A549 (cell line): ENCODE data around the gene HTR3D. TPM values are rescaled to one million over a fixed set of nuclear protein-coding genes. Genes with fewer than 3 reads are reported as not detected.

Source experiments
- ATAC-seq, 2 experiments: fragments of 200-7000 bp in 1 of 2; fragments of >200 bp in 1 of 2; cut with Nextera tagmentation in 1 of 2; cut with Tn5 transposase in 1 of 2; 3 replicates each; pipeline versions ENCODE4 v1.8.0 to v1.9.1; 2018 to 2020; ENCODE audit warnings: mild to moderate bottlenecking in 1 of 2, moderate library complexity in 1 of 2
- CTCF ChIA-PET: fragments of 300-600 bp; sonication (Branson Sonifier 250); formaldehyde crosslinking; extraction: SDS; loops from one replicate; lab custom pipeline; 2021; ENCODE audit warnings: antibody characterized with exemption, inconsistent platforms; lab: Yijun Ruan, JAX
- POLR2A ChIA-PET: fragments of 350-600 bp; formaldehyde crosslinking; extraction: SDS; loops from one replicate; lab custom pipeline; 2021; ENCODE audit warnings: antibody characterized with exemption, inconsistent platforms; lab: Yijun Ruan, JAX
- DNase-seq, 2 experiments: peaks; one replicate each; pipeline versions ENCODE4 v3.0.0 to v3.0.0-alpha.2; 2011 to 2016; ENCODE audit warnings: low read depth in 1 of 2, low spot score in 1 of 2
- FAIRE-seq: peaks from 2 replicates; lab custom pipeline; 2011; peaks lifted over from hg19 to GRCh38; lab: Jason Lieb, UNC
- H3K27ac ChIP-seq, 2 experiments: fragments of >200 bp; sonication (Bioruptor Twin); formaldehyde crosslinking; 3 replicates each; pipeline ENCODE4 v1.5.1; 2016 to 2017
- H3K4me1 ChIP-seq: fragments of >200 bp; sonication (Bioruptor Twin); formaldehyde crosslinking; 3 replicates; pipeline ENCODE4 v1.6.1; 2016
- H3K4me2 ChIP-seq: fragments of >200 bp; sonication (Bioruptor Twin); formaldehyde crosslinking; 3 replicates; pipeline ENCODE4 v1.6.1; 2016
- H3K4me3 ChIP-seq: fragments of >200 bp; sonication (Bioruptor Twin); formaldehyde crosslinking; 3 replicates; pipeline ENCODE4 v1.5.1; 2016
- H3K9me3 ChIP-seq: fragments of >200 bp; sonication (Bioruptor Twin); formaldehyde crosslinking; 3 replicates; pipeline ENCODE4 v1.6.1; 2016
- CBX8 ChIP-seq: fragments of 200-600 bp; sonication (generic); IDR thresholded peaks from 2 replicates; pipeline ENCODE4 v1.6.1; 2016
- CEBPB ChIP-seq, 2 experiments: fragments of >200 bp in 1 of 2; sonication (Bioruptor Twin) in 1 of 2; formaldehyde crosslinking in 1 of 2; IDR thresholded peaks; 2 replicates each; pipeline ENCODE4 v1.6.1; 2012 to 2016
- CHD2 ChIP-seq: fragments of 150-350 bp; IDR thresholded peaks from 2 replicates; pipeline ENCODE4 v1.6.1; 2014; ENCODE audit warnings: low read length; ENCODE audit not compliant: partially characterized antibody
- CHD4 ChIP-seq: fragments of 200-600 bp; sonication (generic); IDR thresholded peaks from 2 replicates; pipeline ENCODE4 v1.6.1; 2016; ENCODE audit warnings: antibody characterized with exemption, mild to moderate bottlenecking, borderline replicate concordance
- EHF ChIP-seq: fragments of 250-450 bp; sonication (Bioruptor Pico); IDR thresholded peaks from 2 replicates; pipeline ENCODE4 v1.5.0; 2020; ENCODE audit warnings: mild to moderate bottlenecking
- ELK1 ChIP-seq: fragments of 150-350 bp; IDR thresholded peaks from 2 replicates; pipeline ENCODE4 v1.6.1; 2014; ENCODE audit warnings: low read depth, mild to moderate bottlenecking, low read length
- FOSB ChIP-seq: fragments of 250-450 bp; sonication (Bioruptor Pico); IDR thresholded peaks from 2 replicates; pipeline ENCODE4 v1.5.0; 2020; ENCODE audit warnings: mild to moderate bottlenecking, moderate library complexity
- FOSL2 ChIP-seq, 2 experiments: fragments of 450-650 bp in 1 of 2; fragments of >200 bp in 1 of 2; sonication (Bioruptor Twin) in 1 of 2; formaldehyde crosslinking; IDR thresholded peaks; 2 replicates each; pipeline versions ENCODE4 v1.5.0 to v1.6.1; 2016 to 2020; ENCODE audit warnings: mild to moderate bottlenecking in 1 of 2, moderate library complexity in 1 of 2
- GATA3 ChIP-seq: IDR thresholded peaks from 2 replicates; pipeline ENCODE4 v1.6.1; 2012; ENCODE audit warnings: borderline replicate concordance
- HEYL ChIP-seq: fragments of 250-450 bp; sonication (Bioruptor Pico); IDR thresholded peaks from 2 replicates; pipeline ENCODE4 v1.8.0; 2021; ENCODE audit warnings: mild to moderate bottlenecking, moderate library complexity
- KDM1A ChIP-seq: fragments of 200-600 bp; sonication (generic); IDR thresholded peaks from 2 replicates; pipeline ENCODE4 v1.6.1; 2016; ENCODE audit warnings: low read depth, mild to moderate bottlenecking
- MAX ChIP-seq: IDR thresholded peaks from 2 replicates; pipeline ENCODE4 v1.6.1; 2012
- POLR2A ChIP-seq: IDR thresholded peaks from 2 replicates; pipeline ENCODE4 v1.6.1; 2012; ENCODE audit warnings: mild to moderate bottlenecking, low read length
- RCOR1 ChIP-seq: fragments of 150-350 bp; IDR thresholded peaks from 2 replicates; pipeline ENCODE4 v1.6.1; 2014; ENCODE audit warnings: antibody characterized with exemption, low read length, low read depth
- RNF2 ChIP-seq: fragments of 200-600 bp; sonication (generic); IDR thresholded peaks from 2 replicates; pipeline ENCODE4 v1.6.1; 2016; ENCODE audit warnings: low read depth, mild to moderate bottlenecking, antibody characterized with exemption, moderate library complexity, borderline replicate concordance
- SMC3 ChIP-seq: fragments of >200 bp; sonication (Bioruptor Twin); formaldehyde crosslinking; IDR thresholded peaks from 3 replicates; pipeline ENCODE4 v1.6.1; 2018; ENCODE audit warnings: inconsistent platforms
- SREBF2 ChIP-seq: fragments of 450-650 bp; IDR thresholded peaks from 2 replicates; pipeline ENCODE4 v1.6.1; 2014; ENCODE audit warnings: mild to moderate bottlenecking, moderate library complexity
- TFCP2L1 ChIP-seq: fragments of 250-450 bp; sonication (Bioruptor Pico); IDR thresholded peaks from 2 replicates; pipeline ENCODE4 v1.5.0; 2021; ENCODE audit warnings: mild to moderate bottlenecking
- ZNF302 ChIP-seq: fragments of 250-450 bp; sonication (Bioruptor Pico); IDR thresholded peaks from 2 replicates; pipeline ENCODE4 v1.9.0; 2021; ENCODE audit warnings: inconsistent platforms, mild to moderate bottlenecking, moderate library complexity
- WGBS: methylation state at CpG from one replicate; pipeline ENCODE4 v1.1.6; 2017; ENCODE audit errors: missing lambda C conversion rate; 5-methylcytosine and 5-hydroxymethylcytosine counted together
- polyA plus RNA-seq, 4 experiments: library from polyadenylated mRNA; depleted of rRNA in 3 of 4; stranded (reverse); fragments of >200 nt; fragmentation: RNase III in 1 of 4; extraction: RNeasy Plus Mini Kit Qiagen cat#74134 plus additional on column Dnase treatment in 1 of 4; gene quantifications; 2 replicates in 3 of 4; 3 replicates in 1 of 4; pipeline ENCODE4 v1.2.3, GENCODE V29; 2011 to 2017
- TF ChIP-seq, protein P1 (sequence below): IDR thresholded peaks from 2 replicates; pipeline ENCODE4 v1.6.1; 2012; ENCODE audit warnings: low read depth, borderline replicate concordance
- TF ChIP-seq, protein P2 (sequence below): fragments of >200 bp; sonication (Bioruptor Twin); formaldehyde crosslinking; IDR thresholded peaks from 2 replicates; pipeline ENCODE4 v1.6.1; 2016

Gene HTR3D
- polyA plus RNA-seq, 2 of the 4 experiments (the other 2 are of a cell fraction): not detected

DNA sequence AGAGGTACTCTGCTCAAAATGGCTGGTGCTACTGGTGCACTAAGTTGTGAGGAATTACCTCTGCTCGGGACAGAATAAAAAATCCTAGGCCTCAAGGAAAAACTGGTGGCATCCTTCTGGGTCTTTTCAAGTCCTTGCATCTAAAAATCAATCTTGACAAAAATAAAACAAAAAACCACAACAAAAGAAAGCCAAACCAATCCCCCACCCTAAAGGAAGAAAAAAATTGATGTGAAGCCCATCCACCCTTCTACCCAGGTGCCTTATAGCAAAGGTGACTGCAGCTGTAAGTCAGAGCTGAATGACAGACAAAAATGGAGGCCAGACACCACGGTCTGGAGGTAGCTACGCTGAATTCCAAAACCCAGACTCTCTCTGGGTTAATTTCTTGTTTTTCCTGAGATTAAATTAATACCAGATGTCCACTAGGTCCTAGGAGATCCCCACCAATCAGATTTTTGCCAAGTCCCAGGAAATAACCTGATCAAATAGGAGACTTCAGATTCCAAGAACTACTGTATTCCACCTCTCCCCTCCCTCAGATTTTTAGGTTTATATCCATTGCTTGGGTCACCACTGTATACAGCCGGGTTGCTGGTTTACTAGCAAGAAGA lies 47.3 kb upstream of the HTR3D start (continued):
- TF ChIP-seq KDM1A (no peak), ELK1 (no peak), POLR2A (no peak), RNF2 (no peak), HEYL (CRISPR knock-in tag) (no peak), RCOR1 (no peak), MAX (no peak)

DNA sequence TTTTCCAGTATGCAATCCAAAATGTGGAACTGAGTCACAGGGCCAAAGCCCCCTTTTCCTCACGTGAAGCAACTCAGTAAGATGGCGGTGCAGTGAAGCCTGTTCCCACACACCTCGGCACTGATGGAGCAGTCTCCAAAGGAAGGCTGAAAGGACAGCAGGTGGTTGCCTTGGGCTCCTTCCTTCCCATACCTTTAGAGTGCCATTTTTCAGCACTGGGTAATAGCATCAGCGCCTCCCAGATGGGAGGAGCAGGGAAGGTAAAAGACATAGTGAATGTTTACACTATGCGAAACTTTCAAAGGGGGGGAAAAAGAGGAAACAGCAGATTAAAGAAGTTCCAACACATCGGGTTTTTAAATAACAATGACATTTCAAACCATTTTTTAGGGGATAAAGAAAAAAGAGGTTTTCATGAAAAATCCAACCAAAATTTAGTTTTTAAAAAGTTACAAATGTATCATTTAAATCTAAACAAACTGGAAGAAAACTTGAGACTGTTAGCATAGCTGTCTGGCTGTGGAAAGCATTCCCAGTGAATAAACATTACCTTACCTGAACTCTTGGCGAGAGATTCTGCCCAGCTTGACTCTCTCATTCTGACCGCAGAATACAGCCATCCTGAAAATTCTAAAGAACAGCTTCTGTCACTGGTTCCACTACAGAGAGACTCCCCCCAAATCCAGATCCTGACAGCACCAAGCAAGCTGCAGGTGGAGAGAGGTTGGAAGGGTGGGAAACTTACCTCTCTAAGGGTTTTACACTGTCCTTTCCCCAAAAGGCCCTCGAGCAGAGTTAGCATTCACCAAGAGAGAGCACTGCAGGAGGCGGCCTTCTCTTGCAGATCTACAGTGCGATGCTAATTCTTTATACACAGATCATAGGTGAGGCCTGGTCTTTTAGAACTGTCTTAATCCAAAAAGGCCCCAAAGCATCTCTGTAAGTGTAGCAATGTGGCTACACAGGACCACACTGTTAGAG lies 46.5 kb upstream of the HTR3D start:
- Histone ChIP-seq H3K9me3 (no peaks in the 10 kb centered on the region), H3K4me2 (no peak overlapping the region), H3K4me3 (no peak overlapping the region), H3K4me1 (no peaks in the 10 kb centered on the region), H3K27ac (no peak overlapping the region)
- FAIRE-seq (no peak), DNase-seq (no peak), ATAC-seq (no peak)
- POLR2A ChIA-PET: no interaction called here
- TF ChIP-seq, protein P1, sequence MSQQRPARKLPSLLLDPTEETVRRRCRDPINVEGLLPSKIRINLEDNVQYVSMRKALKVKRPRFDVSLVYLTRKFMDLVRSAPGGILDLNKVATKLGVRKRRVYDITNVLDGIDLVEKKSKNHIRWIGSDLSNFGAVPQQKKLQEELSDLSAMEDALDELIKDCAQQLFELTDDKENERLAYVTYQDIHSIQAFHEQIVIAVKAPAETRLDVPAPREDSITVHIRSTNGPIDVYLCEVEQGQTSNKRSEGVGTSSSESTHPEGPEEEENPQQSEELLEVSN: no peak
- TF ChIP-seq, protein P2, sequence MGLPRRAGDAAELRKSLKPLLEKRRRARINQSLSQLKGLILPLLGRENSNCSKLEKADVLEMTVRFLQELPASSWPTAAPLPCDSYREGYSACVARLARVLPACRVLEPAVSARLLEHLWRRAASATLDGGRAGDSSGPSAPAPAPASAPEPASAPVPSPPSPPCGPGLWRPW: no peak
- no peak for TF ChIP-seq CHD2
- TF ChIP-seq CEBPB (IDR thresholded peaks at IDR 0.05): no peak
- TF ChIP-seq GATA3: no peak
- TF ChIP-seq FOSB (CRISPR knock-in tag): no peak
- TF ChIP-seq CHD4: no peak
- TF ChIP-seq EHF (CRISPR knock-in tag): no peak
- no peak for TF ChIP-seq FOSL2 (IDR thresholded peaks at IDR 0.05)
- no peak for TF ChIP-seq FOSL2 (CRISPR knock-in tag; IDR thresholded peaks at IDR 0.05)
- TF ChIP-seq SMC3: no peak
- TF ChIP-seq CBX8: no peak
- CTCF ChIA-PET: no interaction called here
- WGBS: 87% methylated on average over 11 of the region's 11 CpGs

DNA sequence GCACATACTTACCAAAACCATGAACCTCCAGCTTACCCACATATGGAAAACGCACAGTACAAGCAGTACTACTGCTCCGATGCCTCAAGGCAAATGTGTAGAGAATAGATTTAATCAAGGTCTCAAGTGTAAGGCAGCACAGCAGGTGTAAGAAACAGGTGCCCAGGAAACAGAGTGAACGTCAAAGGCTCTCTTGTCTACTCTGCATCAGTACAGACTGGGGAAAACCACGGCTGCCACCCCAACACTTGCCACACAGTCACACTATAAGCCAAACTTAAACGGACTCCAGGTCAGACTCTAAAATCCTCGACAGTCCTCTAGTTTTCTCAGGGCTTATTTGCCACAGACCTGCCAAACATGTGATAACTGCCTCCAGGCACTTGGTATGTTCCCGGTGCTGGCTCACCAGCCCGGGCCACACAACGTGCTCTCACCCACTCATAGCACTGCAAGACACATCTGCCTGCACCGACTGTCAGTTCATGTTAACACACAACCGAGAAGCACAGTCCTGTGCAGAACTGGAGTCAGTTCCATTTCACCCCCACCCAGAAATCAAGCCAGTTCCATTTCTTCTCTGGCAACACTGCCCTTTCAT lies 44.4 kb upstream of the HTR3D start:
- DNase-seq (no peak), ATAC-seq (no peak), FAIRE-seq (no peak)
- Histone ChIP-seq H3K4me2 (no peak overlapping the region), H3K27ac (no peak overlapping the region), H3K9me3 (no peaks in the 10 kb centered on the region), H3K4me1 (no peaks in the 10 kb centered on the region), H3K4me3 (no peak overlapping the region)
- 92% methylated on average over 11 of the region's 11 CpGs for WGBS
- POLR2A ChIA-PET: no interaction called here
- CTCF ChIA-PET: no interaction called here
- TF ChIP-seq GATA3 (no peak), KDM1A (no peak), RNF2 (no peak), SREBF2 (no peak), ZNF302 (no peak), EHF (CRISPR knock-in tag) (no peak), TFCP2L1 (no peak)
